ENCODE results near the gene ARHGAP8.

Gene ARHGAP8

DNA sequence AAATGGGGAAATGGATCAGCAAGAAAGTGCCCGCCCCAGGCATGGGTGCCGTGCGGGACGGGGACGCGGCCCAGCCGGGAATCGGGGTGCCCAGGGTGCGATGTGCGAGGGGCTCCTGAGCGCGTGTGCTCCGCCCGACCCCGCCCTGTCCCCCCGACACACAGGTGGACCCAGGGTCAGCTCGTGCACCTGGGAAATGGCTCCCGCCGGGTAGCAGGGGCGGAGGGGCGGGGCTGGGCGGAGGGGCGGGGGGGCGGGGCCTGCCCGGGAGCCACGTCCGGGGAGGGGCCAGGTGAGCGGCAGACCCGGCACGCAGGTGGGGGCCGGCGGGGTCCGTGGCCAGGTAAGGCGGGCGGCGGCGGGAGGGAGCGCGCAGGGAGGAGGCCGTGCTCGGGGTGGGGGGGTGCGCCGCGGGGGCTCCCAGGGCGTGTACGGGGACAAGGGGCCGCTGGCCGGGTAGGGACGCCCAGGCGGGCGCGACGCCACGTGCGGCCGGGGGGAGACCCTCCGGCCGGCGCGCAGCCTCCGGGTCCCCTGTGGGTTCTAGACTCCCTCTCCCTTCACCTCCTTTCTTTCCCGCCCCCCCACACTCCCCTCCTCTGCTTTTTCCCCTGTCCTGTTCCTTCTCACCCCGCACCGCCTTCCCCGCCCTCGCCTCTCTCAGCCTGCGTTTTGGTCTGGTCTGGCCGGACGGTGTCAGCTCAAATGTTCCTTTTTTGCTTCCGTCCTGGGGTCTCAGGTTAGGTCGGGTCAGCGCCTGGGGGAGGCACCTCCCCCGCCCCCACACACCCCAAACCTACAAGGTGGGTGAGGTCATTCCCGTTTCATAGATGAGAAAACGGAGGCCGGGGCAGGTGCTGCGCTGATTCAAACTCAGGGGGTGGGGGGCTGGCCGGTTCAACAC, at the start of gene ARHGAP8:
Gene ARHGAP8 (plus strand): TSS at position 291 of the 904 bp plus-strand sequence. CDS start 33,953 bp downstream, outside the sequence.
- no peak for DNase-seq

DNA sequence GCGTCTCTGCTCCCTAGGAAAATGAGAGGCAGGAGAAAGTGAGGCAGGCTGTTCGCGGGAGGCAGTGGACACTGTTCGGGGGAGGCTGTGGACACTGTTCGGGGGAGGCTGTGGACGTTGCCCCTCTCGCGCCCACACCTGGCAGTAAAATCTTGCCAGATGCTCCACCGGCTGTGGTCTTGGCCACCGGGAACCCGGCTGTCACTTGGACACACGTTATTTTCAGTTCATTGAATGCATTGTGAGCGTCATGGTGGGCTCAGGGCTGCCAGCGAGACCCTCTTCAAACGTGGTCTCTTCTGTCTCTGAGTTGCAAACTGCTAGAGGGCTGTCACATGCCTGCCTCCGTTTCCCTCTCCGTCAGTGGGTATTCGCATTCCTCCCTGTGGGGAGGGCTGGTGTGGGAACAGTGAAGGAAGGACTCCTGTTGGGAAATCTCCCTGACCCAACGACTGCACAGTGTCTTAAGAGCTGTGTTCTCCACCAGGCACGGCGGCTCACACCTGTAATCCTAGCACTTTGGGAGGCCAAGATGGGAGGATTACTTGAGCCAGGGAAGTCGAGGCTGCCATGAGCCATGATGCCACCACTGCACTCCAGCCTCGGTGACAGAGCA, 49.0 kb upstream of the ARHGAP8 start:
- DNase-seq = no peak

DNA sequence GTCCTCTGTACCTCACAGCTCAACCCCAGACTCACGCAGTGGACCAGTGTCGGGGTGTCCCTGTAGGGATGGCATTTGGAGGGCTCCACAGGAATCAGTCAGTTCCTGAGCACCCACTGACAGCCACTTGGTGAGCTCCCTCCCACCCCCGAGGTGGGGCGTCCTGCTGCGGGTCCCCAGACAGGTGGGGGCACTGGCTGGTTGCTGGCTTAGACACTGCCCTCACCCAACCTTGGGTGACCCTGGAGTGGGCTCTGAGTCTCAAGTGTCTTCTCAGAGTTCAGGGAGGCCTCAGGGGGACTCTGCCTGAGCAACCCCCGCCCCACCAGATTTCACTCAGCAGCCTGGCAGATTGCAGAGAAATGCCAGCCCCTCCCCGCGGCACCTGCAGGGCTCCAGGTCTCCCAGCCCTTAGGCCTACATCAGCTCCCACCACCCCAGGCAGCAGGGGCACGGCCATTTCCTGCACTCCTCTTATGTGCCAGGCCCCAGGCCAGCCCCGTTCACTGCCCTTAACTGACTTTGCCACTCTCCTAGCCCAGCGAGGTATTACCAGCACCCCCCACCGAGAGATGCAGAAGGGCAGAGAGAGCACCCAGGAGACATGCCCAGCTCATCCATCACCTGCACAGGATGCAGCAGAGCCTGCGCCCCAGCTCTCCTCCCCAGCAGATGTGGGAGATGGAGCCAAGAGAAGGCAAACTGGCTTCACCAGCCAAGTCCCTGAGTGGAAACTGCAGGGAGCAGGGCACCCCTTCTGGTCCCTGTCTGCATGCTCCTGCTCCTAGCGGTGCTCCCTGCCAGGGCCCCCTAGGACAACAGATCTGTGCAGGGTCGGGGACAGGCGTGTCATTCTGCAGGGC, 48.0 kb upstream of the ARHGAP8 start:
- no peak for DNase-seq

DNA sequence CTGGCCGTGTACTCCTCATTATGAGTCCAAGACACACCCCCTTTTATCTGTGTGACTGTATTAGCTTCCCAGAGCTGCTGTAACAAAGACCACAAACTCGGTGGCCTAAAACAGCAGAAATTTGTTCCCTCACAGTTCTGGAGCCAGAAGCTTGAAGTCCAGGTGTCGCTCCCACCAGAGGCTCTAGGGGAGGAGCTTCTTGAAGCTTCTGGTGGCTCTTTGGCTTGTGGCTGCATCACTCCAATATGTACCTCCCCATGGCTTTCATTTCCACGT, 47.4 kb upstream of the ARHGAP8 start:
- no peak for DNase-seq

DNA sequence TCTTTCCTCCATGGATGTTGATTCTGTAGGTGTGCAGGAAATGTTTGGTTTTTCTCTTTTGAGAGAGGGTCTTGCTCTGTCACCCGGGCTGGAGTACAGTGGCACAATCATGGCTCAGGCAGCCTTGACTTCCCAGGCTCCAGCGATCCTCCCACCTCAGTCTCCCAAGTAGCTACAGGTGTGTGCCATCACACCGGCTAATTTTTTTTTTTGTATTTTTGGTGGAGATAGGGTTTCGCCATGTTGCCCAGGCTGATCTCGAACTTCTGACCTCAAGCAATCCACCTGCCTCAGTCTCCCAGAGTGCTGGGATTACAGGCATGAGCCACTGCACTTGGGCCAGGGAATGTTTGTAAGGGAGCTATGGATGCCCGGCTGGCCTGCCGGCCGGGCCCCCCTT, 45.9 kb upstream of the ARHGAP8 start:
- DNase-seq = no peak

DNA sequence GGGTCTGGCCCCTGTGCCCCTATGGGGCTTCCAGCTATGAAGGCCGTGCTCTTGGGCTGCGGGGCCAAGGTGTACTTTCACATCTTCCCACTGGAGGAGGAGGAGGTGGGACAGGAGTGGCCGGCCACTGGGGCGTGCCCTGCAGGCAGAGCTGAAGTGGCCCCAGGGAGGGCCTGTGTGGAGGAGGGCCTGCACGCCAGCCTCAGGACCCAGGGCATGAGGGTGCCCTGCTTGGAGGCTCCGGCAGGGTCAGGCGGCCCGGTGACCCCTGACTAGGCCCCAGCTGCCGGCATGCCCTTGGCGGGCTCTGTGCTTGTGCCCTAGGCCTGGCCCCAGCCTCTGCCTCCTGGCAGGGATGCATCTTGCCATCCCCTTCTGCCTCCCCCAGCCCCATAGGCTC, 45.2 kb upstream of the ARHGAP8 start:
- no peak for DNase-seq

DNA sequence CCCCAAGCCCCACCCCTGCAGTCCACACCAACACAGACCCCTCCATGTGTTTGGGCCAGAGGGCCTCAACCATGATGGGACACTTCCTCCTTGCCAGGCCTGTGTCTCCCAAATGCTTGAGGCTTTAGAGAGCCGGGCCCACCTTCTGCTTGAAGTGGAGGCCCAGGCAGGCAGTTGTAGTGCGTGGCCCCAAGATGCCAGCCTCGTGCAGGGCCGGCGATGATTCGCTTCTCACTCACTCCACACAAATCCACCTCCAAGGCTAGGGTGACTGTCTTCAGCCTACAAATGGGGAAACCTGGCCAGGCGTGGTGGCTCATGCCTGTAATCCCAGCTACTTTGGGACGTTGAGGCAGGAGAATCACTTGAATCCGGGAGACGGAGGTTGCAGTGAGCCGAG, 44.6 kb upstream of the ARHGAP8 start:
- DNase-seq = no peak

DNA sequence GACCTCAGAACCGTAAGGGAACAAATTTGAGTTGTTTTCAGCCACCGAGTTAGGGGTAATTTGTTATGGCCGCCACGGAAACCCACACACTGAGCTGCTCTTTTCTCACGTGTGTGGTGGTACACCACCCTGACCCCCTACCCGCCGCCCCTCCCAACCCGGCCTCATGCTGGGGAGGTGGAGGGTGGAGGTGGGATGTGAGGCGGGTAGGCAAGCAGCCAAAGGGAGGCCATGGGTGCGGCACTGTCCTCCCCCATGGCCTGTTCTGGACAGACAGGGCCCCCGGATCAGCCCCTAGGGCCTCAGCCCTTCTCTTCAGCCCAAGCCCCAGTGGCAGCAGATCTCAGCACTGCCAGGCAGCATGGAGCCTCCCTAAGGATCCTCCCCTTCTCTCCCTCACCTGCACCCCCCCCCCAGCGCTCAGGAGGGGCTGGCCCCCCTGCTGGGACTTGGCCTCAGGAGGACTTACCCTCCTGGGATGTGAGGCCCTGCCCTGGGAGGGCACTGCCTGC, 42.4 kb upstream of the ARHGAP8 start:
- no peak for DNase-seq

DNA sequence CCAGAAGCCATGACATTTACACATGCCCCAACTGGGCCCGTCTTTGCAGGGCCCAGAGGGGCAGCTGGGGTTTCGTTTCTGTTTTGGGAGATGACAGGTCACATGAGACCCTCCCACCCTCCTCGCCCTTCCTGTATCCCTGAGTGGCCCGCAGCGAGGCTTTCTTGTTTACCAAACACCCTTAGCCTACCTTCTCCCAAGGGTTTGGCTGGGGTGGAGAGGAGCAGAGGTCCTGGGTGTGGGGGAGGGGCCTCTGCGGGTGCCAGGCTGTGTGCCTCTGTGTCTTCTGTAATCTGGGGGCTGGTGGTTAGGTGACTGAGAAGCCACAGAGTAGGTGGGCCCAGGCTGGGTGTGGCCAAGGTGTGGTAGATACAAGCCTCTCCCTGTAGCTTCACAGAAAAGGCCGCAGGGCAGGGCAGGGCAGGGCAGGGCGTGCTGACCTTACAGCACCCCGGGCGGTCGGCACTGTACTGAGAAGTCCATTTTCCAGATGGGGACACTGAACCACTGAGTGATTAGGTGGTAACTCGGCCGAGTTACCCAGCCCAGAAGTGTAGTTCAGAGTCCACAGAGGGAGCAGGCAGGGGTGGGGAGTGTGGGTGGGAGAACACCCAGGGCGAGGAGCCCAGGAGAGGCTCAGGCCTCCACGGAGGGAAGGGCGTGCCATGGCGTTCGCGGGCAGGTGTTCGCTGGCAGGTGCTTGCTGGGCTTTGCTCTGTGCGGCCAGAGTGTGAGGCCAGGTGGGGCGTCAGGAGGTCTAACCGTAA, 41.7 kb upstream of the ARHGAP8 start:
- peak; percentile 15 for DNase-seq

DNA sequence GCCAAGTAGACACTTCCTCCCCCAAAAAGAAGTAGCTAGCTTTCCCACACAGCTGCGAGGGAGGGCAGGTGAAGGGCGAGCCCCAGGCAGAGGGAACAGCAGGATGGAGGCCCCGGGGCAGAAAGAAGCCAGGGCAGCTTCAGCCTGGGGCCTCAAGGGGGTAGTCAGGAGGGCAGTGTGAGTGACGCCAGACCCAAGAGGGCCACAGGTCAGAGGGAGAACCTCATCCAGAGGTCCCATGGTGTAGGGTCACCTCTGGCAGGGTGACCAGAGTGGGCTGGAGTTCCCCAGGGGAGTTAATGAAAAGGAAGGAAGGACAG, 41.2 kb upstream of the ARHGAP8 start:
- DNase-seq = no peak

DNA sequence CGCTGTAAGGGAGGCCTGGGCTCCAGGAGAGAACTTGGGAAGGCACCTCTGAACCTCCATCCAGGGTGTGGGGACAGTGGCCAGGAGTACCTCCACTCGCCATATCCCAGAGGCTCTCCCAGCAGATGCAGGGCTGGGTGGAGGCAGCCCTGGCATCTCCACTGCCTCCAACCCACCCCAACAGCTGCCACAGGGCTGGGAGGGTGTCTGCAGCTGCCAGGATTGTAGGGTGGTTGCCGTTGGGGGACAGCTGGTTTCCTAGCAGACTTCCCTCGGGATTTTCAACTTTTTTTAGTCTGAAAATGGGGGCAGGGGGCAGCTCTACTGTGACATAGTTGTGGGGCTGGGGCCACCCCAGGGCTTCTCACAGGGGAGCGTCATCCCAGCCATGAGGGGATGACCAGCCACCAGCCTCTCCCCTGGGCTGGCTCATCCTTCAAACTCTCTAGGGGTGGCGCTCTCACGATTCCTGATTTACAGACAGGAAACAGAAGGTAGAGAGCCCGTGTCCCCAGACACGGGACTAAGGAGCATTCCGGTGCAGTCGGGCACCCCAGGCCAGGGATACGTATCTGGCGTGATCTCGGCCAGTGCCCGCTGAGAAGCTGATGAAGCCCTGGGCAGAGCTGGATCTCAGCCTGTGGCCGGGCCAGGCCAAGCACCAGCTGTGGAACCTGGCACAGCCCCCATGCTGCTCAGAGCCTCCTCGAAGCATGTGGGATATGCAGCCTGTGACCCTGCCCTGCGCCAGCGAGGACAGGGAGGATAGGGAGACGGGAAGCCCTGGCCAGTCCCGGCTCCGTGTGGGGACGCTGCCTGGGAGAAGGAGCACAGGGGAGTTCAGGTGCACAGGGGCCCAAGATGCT, 40.5 kb upstream of the ARHGAP8 start:
- DNase-seq = no peak

DNA sequence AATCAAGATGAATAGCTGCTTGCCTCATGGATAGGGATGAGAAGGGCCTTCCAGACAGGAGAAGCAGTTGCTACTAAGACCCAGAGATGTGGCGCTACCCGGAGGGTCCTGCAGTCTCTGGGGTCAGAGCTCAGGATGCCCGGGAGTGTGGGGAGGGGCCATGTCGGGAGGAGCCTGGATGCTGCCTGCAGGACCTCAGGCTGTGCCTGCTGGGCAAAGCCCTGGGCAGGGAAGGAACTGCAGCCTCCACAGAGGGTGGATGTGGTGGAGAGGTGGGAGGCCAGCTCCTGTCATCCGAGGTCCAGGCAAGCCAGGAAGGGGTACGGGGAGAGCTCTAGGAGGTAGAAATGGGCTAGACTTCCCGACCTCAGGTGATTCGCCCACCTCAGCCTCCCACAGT, 39.4 kb upstream of the ARHGAP8 start:
- no peak for DNase-seq

DNA sequence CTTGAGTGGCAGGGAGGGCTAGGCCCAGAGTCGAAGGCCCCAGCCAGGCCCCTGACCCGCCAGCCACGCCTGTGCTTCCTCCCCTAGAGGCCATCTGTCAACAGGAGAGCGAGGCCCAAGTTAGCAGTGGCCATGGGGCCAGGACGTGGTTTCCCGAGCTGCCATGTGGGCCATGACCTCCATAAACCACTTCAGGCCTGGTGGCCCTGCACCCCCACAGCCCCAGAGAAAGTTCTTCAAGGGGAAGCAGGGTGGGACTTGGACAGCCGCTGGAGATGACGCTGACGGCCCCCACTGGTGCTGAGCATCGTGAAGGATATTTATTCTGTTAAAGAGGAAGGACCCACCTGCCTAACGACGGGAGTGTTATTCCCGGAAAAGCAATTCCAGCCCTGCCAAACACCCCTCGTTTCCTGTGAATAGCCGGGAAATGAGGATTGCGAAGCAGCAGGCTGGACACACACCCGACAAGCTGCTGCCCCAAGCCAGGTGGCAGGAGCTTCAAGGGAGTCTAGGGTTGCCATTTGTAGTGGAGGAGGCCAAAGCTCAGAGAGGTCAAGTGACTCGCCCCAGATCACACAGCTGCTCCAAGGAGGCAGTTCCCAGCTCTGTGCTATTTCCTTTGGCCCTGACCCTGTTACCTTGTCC, 37.5 kb upstream of the ARHGAP8 start:
- DNase-seq = no peak

DNA sequence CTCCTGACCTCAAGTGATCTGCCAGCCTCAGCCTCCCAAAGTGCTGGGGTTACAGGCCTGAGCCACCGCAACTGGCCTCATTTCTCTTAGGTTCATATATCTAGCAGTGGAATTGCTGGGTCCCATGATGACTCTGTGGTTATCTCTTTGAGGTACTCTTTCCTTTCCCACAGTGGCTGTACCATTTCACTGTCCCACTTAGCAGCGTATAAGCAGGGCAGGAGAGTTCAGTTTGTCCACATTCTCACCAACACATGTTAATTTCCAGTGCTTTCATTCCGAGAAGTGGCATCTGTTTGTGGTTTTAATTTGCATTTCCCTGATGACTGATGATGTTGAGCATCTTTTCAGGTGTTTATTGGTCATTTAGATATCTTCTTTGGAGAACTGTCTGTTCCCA, 34.0 kb upstream of the ARHGAP8 start:
- DNase-seq = no peak

DNA sequence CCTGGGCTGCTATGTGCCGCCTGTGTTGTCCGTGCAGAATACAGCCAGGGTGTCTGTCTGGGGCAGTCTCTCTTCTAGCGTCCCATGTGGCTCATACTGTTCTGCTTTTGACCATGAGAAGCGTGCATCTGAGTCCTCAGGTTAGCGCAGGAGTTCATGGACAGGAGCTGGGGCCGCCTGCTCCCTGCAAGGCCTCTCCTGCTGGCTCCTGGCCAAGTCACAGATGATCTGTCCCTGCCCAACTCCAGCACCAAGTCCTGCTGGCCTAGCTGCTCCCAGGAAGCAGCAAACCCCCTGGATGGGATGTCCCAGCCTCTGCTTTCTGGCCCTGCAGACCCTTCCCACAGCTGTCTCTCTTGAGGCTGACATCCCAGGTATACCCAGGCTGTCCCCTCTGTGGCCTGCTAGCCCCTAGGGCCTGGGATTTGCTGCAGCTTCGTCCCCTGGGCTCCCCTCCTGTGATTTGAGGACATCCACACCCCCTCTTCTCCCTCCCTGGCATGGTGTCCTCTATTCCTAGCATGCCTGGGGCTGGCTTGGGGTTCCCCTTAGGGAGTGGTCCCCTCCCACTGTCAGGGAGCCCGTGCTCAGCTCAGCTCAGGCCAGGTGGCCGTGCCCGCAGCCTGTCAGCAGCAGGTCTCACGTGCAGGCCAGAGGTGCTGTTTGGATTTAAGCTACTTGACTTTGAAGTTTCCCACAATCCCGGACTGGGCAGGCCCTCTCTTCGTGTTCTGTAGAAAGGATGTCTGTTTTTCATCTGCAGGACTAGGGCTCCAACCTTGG, 32.6 kb upstream of the ARHGAP8 start:
- DNase-seq = no peak

DNA sequence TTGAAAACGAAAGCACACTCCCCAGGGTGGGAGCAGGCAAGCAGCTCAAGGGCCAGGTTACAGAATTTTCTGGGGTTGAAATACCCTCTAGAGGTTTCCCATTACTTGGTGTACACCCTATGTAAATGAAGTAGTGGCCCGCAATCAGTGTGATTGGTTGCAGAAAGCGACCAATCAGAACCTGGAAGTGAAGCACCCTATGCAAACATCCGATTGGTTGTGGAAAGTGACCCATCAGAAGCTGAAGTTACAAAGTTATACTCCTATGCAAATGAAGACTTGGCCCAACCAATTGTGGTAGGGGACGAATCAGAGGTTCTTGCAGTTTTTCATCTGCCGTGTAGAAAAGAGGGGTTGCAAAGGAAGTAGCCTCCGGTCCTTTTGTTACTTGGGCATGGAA, 31.2 kb upstream of the ARHGAP8 start:
- DNase-seq = no peak

DNA sequence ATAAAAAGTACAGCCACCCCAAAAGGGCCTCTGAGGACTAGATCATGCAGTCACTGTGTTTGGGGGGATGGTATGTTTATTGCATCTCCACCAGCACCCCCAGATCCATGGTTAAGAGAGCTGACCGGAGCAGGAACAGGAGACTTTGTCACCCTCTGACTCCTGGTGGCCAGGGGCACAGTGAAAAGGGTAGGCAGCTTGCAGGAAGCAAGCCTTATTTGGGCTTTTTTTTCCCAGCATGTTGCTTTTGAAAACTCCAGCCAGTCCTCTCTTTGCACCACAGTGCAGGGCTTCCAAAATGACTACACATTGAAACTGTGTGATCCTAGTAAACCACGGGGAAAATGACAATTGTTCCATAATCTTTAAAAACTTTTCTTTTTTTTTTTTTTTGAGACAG, 29.8 kb upstream of the ARHGAP8 start:
- DNase-seq = no peak

DNA sequence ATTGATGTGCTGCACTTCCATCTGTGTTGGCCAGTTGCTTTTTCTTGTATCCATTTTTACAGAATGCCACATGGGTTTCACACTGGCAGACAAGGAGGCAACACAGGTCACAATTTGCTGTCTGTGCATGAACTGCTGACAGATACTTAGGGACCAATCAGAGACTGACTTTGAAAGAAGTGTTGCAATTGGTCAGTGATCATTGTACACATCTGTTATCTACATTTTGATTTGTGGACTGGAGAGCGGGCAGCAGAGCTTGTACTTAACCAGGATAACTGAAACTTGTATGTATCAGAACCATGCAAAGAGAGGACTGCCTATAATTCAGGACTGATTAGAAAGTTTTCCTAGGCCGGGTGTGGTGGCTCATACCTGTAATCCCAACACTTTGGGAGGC, 28.6 kb upstream of the ARHGAP8 start:
- DNase-seq = no peak

DNA sequence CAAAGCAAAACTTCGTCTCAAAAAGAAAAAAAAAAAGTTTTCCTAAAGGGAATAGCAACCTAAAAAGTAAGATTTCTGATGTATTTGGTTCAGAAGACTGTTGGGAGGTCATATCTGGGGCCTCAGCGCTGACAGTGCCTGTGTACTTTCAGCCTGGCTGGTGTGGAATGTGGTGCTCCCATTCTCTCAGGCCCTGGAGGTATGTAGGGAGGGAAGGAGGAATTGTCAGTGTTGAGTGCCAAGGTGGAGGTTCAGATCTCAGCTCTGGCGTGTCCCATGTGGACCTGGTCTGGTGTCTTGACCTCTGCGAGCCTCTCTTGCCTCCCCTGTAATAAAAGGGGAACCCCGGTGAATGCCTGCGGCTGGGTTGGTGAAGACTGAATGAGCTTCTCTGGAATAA, 28.0 kb upstream of the ARHGAP8 start:
- no peak for DNase-seq

DNA sequence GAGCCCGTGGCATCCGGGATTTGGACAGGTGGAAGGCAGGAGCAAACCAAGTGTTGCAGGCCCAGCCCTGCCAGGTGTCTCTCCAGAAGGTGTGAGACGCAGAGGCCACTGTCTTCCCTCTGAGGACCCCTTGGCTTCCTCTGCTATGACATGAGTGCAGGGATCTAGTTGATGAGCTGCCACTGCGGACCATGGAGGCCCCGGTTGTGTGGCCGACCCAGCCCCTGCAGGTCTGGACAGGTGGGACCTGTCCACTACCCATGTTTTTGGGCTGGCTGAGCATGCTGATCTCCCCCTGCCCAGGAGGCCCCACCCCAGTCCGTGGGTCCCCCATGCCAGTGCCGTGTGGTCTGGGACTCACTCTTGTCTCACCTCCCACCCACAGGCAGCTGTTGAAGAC, 27.5 kb upstream of the ARHGAP8 start:
- DNase-seq = no peak

DNA sequence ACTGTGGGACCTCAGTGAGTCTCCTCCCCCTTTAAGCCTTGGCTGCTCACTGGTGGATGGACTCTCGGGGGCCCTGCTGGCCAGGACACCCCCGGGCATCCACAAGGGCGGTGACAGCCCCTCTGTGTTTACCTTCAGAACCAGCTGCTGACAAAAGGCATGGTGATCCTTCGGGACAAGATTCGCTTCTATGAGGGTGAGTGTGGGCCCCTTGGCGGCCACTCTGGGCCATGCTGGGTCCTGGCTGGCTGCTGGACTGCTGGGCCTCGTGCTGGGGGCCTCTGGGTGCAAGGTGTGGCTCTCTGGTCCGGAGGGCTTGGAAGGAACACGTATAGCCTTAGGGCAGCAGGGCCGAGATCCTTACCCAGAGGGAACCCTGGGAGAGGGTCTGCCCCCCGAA, 25.9 kb upstream of the ARHGAP8 start:
- DNase-seq = no peak
